Posterior vena cava (tissue), 2 donors: ENCODE measurements around the gene PCDHA13. TPM values are rescaled to one million over a fixed set of nuclear protein-coding genes. Genes with fewer than 3 reads are reported as not detected.
A peak's percentile ranks its signal among the peaks of the same experiment; 100 is the strongest.
"Not testable (repeated sequence)": the region's sequence is repeated elsewhere in the genome, so short reads cannot be mapped to it uniquely, and the experiment has no call there.

Experiments
- DNase-seq: peaks from one replicate; pipeline ENCODE4 v3.0.0-alpha.2; 2020; ENCODE audit warnings: low spot score
- intact Hi-C, 2 donors: fragments of 100-400 bp; cut with DNase I; formaldehyde crosslinking; loops; one replicate each; pipeline versions ENCODE4 v1.14.1 to v1.14.2; 2022 to 2023
- total RNA-seq, 2 donors: library from RNA; stranded (reverse); fragmentation: NEBNext Ultra II Directional; extraction: Animal tissue kit (Norgen Biotek cat#: 25700); gene quantifications; one replicate each; pipeline ENCODE4 v1.2.1, GENCODE V29; 2021
- donor health status: DM: yes; HTN: yes; CAD: no.
- donor health status: DM: yes; HTN: yes; CAD: no.

PCDHA13 gene
- total RNA-seq, 2 donors from 2014 or later: 0.05 TPM; not detected in 1

- intact Hi-C loops: no loop called here
- DNase-seq: no peak
Measured at GRCh38 chr5:140868721-140869554, 13.0 kb upstream of the PCDHA13 start, which contains the start of gene PCDHA11. Gene PCDHA11 (plus strand): TSS chr5:140868957. CDS start chr5:140869104, 147 bp downstream.

GRCh38 chr5:140869555-140869886 is 12.4 kb upstream of the PCDHA13 start:
- intact Hi-C loops: no loop called here
- DNase-seq: no peak

- intact Hi-C loops: no loop called here
- DNase-seq: no peak
Measured at GRCh38 chr5:140870221-140871201, 11.4 kb upstream of the PCDHA13 start.

- intact Hi-C loops: no loop called here
Measured at GRCh38 chr5:140875085-140876065, 6.5 kb upstream of the PCDHA13 start, which contains the start of gene PCDHA12. Gene PCDHA12 (plus strand): TSS chr5:140875308. CDS start chr5:140875473, 165 bp downstream.

GRCh38 chr5:140876541-140877261 is 5.2 kb upstream of the PCDHA13 start:
- intact Hi-C loops, DNase-seq: not testable (repeated sequence)

More at GRCh38 chr5:140875085-140876065, 6.5 kb upstream of the PCDHA13 start, which contains the start of gene PCDHA12:
- no peak for DNase-seq

- intact Hi-C loops: no loop called here
- DNase-seq: no peak
Measured at GRCh38 chr5:140877262-140877581, 4.7 kb upstream of the PCDHA13 start.

- no peak for DNase-seq
- intact Hi-C loops: no loop called here
Measured at GRCh38 chr5:140882591-140882899, 621 bp downstream of the PCDHA13 start.

GRCh38 chr5:140883373-140883772 is 1.4 kb downstream of the PCDHA13 start:
- intact Hi-C loops: no loop called here
- DNase-seq: peak; percentile 80

GRCh38 chr5:140883927-140884697 is 2.2 kb downstream of the PCDHA13 start:
- intact Hi-C loops: no loop called here
- peak; percentile 78 for DNase-seq

- DNase-seq: no peak
- intact Hi-C loops: no loop called here
Measured at GRCh38 chr5:140916325-140916724, 34.4 kb downstream of the PCDHA13 start.

GRCh38 chr5:140923601-140924000 is 41.7 kb downstream of the PCDHA13 start:
- intact Hi-C loops: no loop called here
- DNase-seq: no peak

GRCh38 chr5:140925806-140926442 is 44.0 kb downstream of the PCDHA13 start, which contains the start of gene PCDHAC1:
Gene PCDHAC1 (plus strand): TSS chr5:140926299. CDS start chr5:140926893, 594 bp downstream.
- intact Hi-C loops: no loop called here
- DNase-seq: no peak

GRCh38 chr5:140926443-140927227 is 44.7 kb downstream of the PCDHA13 start:
- intact Hi-C loops: no loop called here
- DNase-seq: peak; percentile 90

- DNase-seq: no peak
- intact Hi-C loops: no loop called here
Measured at GRCh38 chr5:140927228-140927573, 45.3 kb downstream of the PCDHA13 start.
